ENCODE results near the gene RFC2.
"Not testable (repeated sequence)": the region's sequence is repeated elsewhere in the genome, so short reads cannot be mapped to it uniquely, and the experiment has no call there.

RFC2 gene

GRCh38 chr7:74262639-74263398, 8.6 kb upstream of the RFC2 start:
- Histone ChIP-seq H4K20me1 (ENCODE audit: control insufficient read depth, insufficient read depth, low read depth, low read length) (no peaks in the 10 kb centered on the region), H3K9me2 (replicated peaks; ENCODE audit: control insufficient read depth, low read length) (no peaks in the 10 kb centered on the region), H3K79me2 (ENCODE audit: control insufficient read depth, low read length) (no peaks in the 10 kb centered on the region), H3K27ac (ENCODE audit: low read depth, low read length) (peak overlapping the region; percentile 59), H3K4me2 (ENCODE audit: low read length) (peak overlapping the region; percentile 42), H3K36me3 (ENCODE audit: control insufficient read depth, low read length) (no peaks in the 10 kb centered on the region), H3K27me3 (ENCODE audit: control insufficient read depth, low read length) (no peaks in the 10 kb centered on the region), H3F3A (ENCODE audit: control insufficient read depth, insufficient read depth) (peaks cover 67% of the 10 kb centered on the region), H3K4me1 (ENCODE audit: control insufficient read depth, low read length) (peaks cover 89% of the 10 kb centered on the region), H3K4me3 (ENCODE audit: low read length) (peak overlapping the region; percentile 3), H3K9me3 (ENCODE audit: control insufficient read depth, insufficient read depth, low read length) (no peaks in the 10 kb centered on the region)
- no peak for TF ChIP-seq EZH2phosphoT487 (IDR thresholded peaks at IDR 0.05; ENCODE audit: borderline replicate concordance, low read length)
- TF ChIP-seq, protein P1, sequence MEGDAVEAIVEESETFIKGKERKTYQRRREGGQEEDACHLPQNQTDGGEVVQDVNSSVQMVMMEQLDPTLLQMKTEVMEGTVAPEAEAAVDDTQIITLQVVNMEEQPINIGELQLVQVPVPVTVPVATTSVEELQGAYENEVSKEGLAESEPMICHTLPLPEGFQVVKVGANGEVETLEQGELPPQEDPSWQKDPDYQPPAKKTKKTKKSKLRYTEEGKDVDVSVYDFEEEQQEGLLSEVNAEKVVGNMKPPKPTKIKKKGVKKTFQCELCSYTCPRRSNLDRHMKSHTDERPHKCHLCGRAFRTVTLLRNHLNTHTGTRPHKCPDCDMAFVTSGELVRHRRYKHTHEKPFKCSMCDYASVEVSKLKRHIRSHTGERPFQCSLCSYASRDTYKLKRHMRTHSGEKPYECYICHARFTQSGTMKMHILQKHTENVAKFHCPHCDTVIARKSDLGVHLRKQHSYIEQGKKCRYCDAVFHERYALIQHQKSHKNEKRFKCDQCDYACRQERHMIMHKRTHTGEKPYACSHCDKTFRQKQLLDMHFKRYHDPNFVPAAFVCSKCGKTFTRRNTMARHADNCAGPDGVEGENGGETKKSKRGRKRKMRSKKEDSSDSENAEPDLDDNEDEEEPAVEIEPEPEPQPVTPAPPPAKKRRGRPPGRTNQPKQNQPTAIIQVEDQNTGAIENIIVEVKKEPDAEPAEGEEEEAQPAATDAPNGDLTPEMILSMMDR (IDR thresholded peaks at IDR 0.05; ENCODE audit: low read depth, low read length, poor library complexity, severe bottlenecking): no peak

- H3K4me1 ChIP-seq (ENCODE audit: control insufficient read depth, low read length): peaks cover 80% of the 10 kb centered on the region
- H3K4me2 ChIP-seq (ENCODE audit: low read length): peak overlapping the region; percentile 69
- H3K4me3 ChIP-seq (ENCODE audit: low read length): peak overlapping the region; percentile 55; the same call in 1 of the 2 replicates
- H3K27me3 ChIP-seq (ENCODE audit: control insufficient read depth, low read length): no peaks in the 10 kb centered on the region
- TF ChIP-seq, protein P1 (IDR thresholded peaks at IDR 0.05; ENCODE audit: low read depth, low read length, poor library complexity, severe bottlenecking): no peak
- H3K9me3 ChIP-seq (ENCODE audit: control insufficient read depth, insufficient read depth, low read length): no peaks in the 10 kb centered on the region
- H3K79me2 ChIP-seq (ENCODE audit: control insufficient read depth, low read length): peaks cover 20% of the 10 kb centered on the region
- peak overlapping the region; percentile 88 for H3K27ac ChIP-seq (ENCODE audit: low read depth, low read length)
- peaks cover 63% of the 10 kb centered on the region for H3F3A ChIP-seq (ENCODE audit: control insufficient read depth, insufficient read depth)
- peaks cover 5% of the 10 kb centered on the region for H3K36me3 ChIP-seq (ENCODE audit: control insufficient read depth, low read length)
- H4K20me1 ChIP-seq (ENCODE audit: control insufficient read depth, insufficient read depth, low read depth, low read length): no peaks in the 10 kb centered on the region
- no peaks in the 10 kb centered on the region for H3K9me2 ChIP-seq (replicated peaks; ENCODE audit: control insufficient read depth, low read length)
Measured at GRCh38 chr7:74258639-74259038, 4.4 kb upstream of the RFC2 start.

DNA sequence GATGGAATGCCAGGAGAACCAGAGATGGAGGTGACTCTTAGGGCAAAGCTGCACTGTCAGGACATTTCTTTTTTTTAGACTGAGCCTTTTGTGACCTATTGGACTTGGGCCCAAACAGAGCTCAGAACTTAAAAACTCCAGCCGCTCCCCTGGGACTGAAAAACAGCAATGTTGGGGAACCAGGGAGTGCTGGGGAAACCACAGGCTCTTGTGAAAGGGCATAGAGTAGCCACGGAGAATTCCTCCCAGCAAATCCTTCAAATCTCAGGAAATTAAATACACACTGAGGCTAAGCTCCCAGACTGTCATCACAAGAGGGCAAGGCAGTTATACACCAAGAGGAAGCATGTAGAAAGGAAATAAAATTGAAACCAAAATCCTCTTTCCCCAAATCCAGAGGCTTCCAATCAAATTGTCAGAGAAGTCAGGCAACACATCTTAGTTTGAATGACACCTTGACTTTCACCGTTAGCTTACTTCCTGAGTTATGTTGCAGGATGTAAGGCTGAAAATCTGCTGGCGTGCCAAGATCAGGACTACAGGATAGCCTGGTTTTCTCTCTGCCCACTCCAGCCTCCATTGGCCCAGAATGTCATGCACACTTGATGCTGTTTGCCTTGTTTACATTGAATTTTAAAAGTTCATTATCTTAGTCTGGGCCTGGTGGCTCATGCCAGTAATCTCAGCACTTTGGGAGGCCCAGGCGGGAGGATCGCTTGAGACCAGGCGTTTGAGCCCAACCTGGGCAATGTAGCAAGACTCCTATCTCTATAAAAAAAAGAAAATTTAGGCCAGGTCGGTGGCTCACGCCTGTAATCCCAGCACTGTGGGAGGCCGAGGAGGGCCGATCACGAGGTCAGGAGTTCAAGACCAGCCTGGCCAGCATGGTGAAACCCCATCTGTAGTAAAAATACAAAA, 2.6 kb upstream of the RFC2 start:
- Histone ChIP-seq H3K79me2 (ENCODE audit: control insufficient read depth, low read length) (peaks cover 35% of the 10 kb centered on the region), H4K20me1 (ENCODE audit: control insufficient read depth, insufficient read depth, low read depth, low read length) (0 out of 2 replicates have a peak, but pooled peaks cover 5% of the 10 kb centered on the region), H3F3A (ENCODE audit: control insufficient read depth, insufficient read depth) (peaks cover 52% of the 10 kb centered on the region), H3K4me2 (ENCODE audit: low read length) (peak overlapping the region; percentile 76), H3K9me2 (replicated peaks; ENCODE audit: control insufficient read depth, low read length) (no peaks in the 10 kb centered on the region), H3K27me3 (ENCODE audit: control insufficient read depth, low read length) (no peaks in the 10 kb centered on the region), H3K27ac (ENCODE audit: low read depth, low read length) (peak overlapping the region; percentile 88), H3K36me3 (ENCODE audit: control insufficient read depth, low read length) (peaks cover 20% of the 10 kb centered on the region), H3K4me1 (ENCODE audit: control insufficient read depth, low read length) (peaks cover 74% of the 10 kb centered on the region), H3K9me3 (ENCODE audit: control insufficient read depth, insufficient read depth, low read length) (no peaks in the 10 kb centered on the region), H3K4me3 (ENCODE audit: low read length) (peak overlapping the region; percentile 84)
- TF ChIP-seq, protein P1 (IDR thresholded peaks at IDR 0.05; ENCODE audit: low read depth, low read length, poor library complexity, severe bottlenecking): no peak
- TF ChIP-seq EZH2phosphoT487 (IDR thresholded peaks at IDR 0.05; ENCODE audit: borderline replicate concordance, low read length): no peak

DNA sequence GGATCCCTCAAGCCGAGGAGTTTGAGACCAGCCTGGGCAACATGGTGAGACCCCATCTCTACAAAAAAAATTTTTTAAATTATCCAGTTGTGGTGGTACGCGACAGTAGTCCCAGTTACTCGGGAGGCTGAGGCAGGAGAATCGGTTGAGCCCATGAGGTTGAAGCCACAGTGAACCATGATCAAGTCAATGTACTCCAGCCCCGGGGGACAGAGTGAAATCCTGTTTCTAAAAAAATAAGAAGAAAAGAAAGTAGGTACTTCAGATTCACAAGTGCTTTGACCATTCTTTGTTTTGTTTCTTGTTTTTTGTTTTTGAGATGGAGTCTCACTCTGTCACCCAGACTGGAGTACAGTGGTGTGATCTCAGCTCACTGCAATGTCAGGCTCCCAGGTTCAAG, 1.3 kb upstream of the RFC2 start:
- Histone ChIP-seq H3K4me3 (ENCODE audit: low read length) (peak overlapping the region; percentile 84), H3K4me1 (ENCODE audit: control insufficient read depth, low read length) (peaks cover 72% of the 10 kb centered on the region), H3K36me3 (ENCODE audit: control insufficient read depth, low read length) (peaks cover 30% of the 10 kb centered on the region), H3K27ac (ENCODE audit: low read depth, low read length) (peak overlapping the region; percentile 88), H3K79me2 (ENCODE audit: control insufficient read depth, low read length) (peaks cover 45% of the 10 kb centered on the region), H3K4me2 (ENCODE audit: low read length) (peak overlapping the region; percentile 76), H3F3A (ENCODE audit: control insufficient read depth, insufficient read depth) (peaks cover 43% of the 10 kb centered on the region)
- H3K9me2 ChIP-seq (replicated peaks; ENCODE audit: control insufficient read depth, low read length); H3K9me3 ChIP-seq (ENCODE audit: control insufficient read depth, insufficient read depth, low read length); H4K20me1 ChIP-seq (ENCODE audit: control insufficient read depth, insufficient read depth, low read depth, low read length); H3K27me3 ChIP-seq (ENCODE audit: control insufficient read depth, low read length): not testable (repeated sequence)
